Stromal cell of bone marrow (primary cell): Measurements from ENCODE around the gene NHSL2.

Experiments
- DNase-seq: peaks from one replicate; pipeline ENCODE4 v3.0.0-alpha.2; 2012; ENCODE audit warnings: low read depth

The NHSL2 gene

DNA sequence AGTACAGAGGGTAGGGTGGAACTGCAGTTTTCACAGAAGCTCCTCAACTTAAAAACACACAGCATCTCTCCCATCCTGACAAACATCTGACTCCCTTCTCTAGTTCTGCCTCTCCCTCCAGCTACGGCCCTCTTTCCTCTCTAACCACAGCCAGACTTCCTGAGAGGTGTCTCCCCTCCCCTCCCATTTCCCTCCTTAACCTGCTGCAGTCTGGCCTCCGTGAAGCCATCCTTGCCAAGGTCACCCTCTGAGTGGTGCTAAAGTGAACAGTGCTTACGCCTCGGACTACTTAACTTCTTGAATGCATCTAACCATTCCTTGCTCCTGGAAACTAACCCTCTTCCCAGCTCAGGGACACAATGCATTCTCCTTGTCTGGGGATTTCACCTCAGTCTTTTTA, 167.8 kb downstream of the NHSL2 start:
- no peak for DNase-seq

- DNase-seq: no peak
Observed at GRCh38 chrX:72079607-72080006, 169.0 kb downstream of the NHSL2 start.

DNA sequence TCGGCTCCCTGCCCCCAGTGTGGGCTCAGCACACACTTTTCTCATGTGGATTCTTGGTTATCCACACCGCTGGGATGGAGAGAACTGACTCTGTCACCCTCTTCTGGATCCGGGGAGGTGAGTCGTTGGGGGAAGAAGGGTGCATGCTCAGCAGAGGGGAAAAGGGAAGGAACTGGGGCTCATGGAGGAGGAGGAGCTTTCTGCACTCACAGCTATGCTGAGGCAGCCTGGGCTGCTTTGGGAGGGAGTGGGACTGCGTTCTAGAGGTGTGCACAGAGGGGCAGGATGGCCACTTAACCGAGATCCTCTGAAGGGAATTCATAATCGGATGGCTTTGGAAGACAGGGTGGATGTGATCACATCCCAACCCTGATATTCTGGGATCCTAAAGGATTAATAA, 169.5 kb downstream of the NHSL2 start:
- no peak for DNase-seq

DNA sequence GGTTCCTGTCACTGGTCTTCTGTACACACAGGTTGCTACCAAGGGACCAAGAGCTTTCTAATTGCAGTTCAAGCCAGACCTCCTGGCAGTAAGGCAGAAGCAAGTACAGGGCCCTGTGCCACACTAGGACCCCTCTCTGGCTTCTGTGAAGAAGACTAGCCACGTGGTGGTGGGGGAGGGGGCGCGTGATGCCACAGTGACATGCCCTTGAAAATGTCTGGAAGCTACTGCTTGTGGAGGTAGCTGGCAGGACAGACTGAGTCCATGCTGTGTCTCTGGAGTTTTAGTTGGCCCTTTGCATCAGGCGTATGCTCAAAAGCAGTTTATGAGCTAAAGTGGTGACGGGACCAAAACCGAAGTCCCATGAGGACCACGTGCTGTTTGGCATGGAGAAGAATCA, 170.2 kb downstream of the NHSL2 start:
- DNase-seq: no peak

DNA sequence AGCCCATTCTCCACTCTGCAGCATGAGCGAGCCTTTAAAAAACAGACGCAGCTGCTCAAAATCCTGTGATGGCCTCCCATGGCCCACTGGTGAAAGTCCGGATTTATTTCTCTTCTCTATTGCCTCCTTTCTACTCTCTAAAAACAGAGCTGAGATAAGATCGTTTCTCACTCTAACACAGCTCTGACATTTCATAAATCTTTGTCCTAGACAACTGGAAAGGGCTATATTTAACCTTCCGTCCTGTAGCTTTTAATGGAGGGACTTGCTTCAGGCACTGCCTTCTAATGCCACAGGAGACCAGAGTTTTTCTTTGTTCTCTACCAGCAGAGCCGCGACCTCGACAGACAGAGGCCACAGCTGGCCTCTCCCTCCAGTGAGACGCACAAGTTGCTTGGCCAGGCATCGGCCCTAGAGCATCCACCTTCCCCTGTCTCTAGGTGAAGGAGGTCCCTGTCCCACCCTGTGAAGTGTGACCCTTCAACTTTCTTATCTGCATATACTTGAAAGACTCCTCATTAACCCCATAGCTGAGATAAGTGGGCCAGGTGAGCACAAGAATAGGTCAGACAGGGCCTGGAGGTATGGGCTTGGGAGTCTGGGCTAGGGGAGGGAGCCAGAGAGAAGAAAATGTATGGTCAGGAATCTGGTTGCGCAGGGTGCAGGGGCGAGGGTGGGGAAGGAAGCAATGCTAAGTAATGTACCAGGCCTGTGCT, 171.1 kb downstream of the NHSL2 start:
- DNase-seq: no peak

DNA sequence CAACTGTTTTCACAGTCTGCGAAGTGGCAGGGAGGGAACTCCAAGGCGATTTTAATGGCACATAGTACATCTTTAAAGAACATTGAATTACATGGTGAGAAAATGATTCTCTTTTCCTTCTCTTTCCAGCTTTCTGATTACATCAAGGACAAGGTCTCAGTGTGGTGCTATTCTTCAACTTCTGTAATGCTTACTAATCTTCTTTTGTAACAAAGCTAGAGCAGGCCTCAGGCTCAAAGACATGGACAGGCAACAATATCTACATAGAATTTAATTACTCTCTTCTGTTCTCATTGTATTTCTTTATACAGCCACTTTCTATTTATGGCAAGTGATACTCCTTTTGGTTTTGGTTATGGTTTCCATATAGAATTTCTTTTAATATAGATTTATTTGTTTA, 172.6 kb downstream of the NHSL2 start:
- no peak for DNase-seq

- DNase-seq: no peak
Observed at GRCh38 chrX:72084114-72084513, 173.5 kb downstream of the NHSL2 start.

- no peak for DNase-seq
Observed at GRCh38 chrX:72086995-72087394, 176.3 kb downstream of the NHSL2 start.

- no peak for DNase-seq
Observed at GRCh38 chrX:72088761-72089160, 178.1 kb downstream of the NHSL2 start.

GRCh38 chrX:72089254-72089653, 178.6 kb downstream of the NHSL2 start:
- DNase-seq: no peak

- no peak for DNase-seq
Observed at GRCh38 chrX:72094894-72095293, 184.2 kb downstream of the NHSL2 start.

DNA sequence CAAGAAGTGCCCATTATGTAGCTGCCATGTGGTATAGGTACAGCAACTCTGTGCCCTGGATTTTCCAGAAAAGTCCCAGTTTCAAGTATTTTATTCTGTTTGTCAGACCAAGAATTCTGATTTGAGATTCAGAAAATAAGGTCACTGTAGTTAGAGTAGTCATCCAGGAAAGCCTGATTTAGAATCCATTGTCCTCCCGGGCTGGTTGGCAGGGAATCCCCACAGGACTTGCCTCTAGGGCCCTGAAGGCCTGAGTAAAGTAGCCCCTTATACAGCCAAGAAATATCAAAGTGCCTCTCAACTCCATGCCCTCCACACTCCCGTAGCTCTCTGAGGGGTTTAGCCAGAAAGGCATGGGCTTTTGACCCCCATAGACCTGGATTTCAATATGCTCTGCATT, 184.7 kb downstream of the NHSL2 start:
- no peak for DNase-seq

- no peak for DNase-seq
Observed at GRCh38 chrX:72097098-72097497, 186.5 kb downstream of the NHSL2 start.

- no peak for DNase-seq
Observed at GRCh38 chrX:72100051-72100755, 189.6 kb downstream of the NHSL2 start.

- no peak for DNase-seq
Observed at GRCh38 chrX:72100824-72101351, 190.2 kb downstream of the NHSL2 start.

- no peak for DNase-seq
Observed at GRCh38 chrX:72101597-72102037, 191.0 kb downstream of the NHSL2 start.

GRCh38 chrX:72102126-72102525, 191.5 kb downstream of the NHSL2 start:
- no peak for DNase-seq

GRCh38 chrX:72102760-72103159, 192.1 kb downstream of the NHSL2 start:
- no peak for DNase-seq

DNA sequence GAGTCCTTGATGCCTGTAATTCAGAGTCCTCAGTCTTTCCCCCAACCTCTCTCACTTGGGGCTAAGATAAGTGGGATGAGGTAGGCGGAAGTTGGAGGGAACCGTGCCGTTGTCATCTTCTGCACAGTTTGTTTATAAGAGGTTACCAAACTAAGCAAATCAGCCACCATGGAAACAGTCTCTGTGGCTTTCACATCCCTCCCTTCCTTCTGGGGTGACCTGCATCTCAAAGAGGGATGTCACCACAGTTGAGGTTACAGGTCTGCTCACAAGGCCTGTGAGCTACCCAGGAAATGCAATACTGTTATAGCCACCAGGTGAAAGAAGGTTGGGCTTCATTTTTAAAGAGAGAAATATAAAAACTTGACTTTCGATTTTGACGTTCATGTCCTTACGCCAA, 194.8 kb downstream of the NHSL2 start:
- no peak for DNase-seq

- no peak for DNase-seq
Observed at GRCh38 chrX:72107320-72107719, 196.7 kb downstream of the NHSL2 start.

- no peak for DNase-seq
Observed at GRCh38 chrX:72107841-72108595, 197.4 kb downstream of the NHSL2 start.

- DNase-seq: no peak
Observed at GRCh38 chrX:72108666-72109065, 198.0 kb downstream of the NHSL2 start.
